GM12801 (cell line): Measurements from ENCODE around the gene ITGA8.

Experiments
- CTCF ChIP-seq: IDR thresholded peaks from one replicate; pipeline ENCODE4 v1.5.1; 2011; ENCODE audit warnings: control low read depth; ENCODE audit not compliant: insufficient read length; ENCODE audit errors: extremely low read depth

ITGA8 gene

GRCh38 chr10:15742102-15742501 is 22.4 kb upstream of the ITGA8 start:
- TF ChIP-seq CTCF = no peak

GRCh38 chr10:15741581-15741980 is 21.9 kb upstream of the ITGA8 start:
- TF ChIP-seq CTCF = no peak

- no peak for TF ChIP-seq CTCF
These were observed 20.5 kb upstream of the ITGA8 start for GRCh38 chr10:15740261-15740660.

GRCh38 chr10:15739254-15739970 is 19.7 kb upstream of the ITGA8 start:
- TF ChIP-seq CTCF = no peak

GRCh38 chr10:15738270-15738925 is 18.7 kb upstream of the ITGA8 start:
- no peak for TF ChIP-seq CTCF

- TF ChIP-seq CTCF = no peak
These were observed 17.9 kb upstream of the ITGA8 start for GRCh38 chr10:15737656-15738055.

GRCh38 chr10:15735763-15736162 is 16.0 kb upstream of the ITGA8 start:
- TF ChIP-seq CTCF = no peak
